HEK293T (cell line): ENCODE data around the gene HCK.

Source experiments
- CTCF ChIA-PET: fragments of 350-600 bp; formaldehyde crosslinking; extraction: SDS; loops from one replicate; lab custom pipeline; 2021; ENCODE audit warnings: antibody characterized with exemption, inconsistent platforms; lab: Yijun Ruan, JAX
- POLR2A ChIA-PET: fragments of 350-600 bp; formaldehyde crosslinking; extraction: SDS; loops from one replicate; lab custom pipeline; 2020; ENCODE audit warnings: antibody characterized with exemption, inconsistent platforms; lab: Yijun Ruan, JAX
- DNase-seq: peaks from one replicate; pipeline ENCODE4 v3.0.0; 2012; ENCODE audit warnings: mixed read lengths; ENCODE audit errors: extremely low spot score
- ARNT ChIP-seq: fragments of 450-650 bp; IDR thresholded peaks from 2 replicates; pipeline ENCODE4 v1.6.1; 2017; ENCODE audit warnings: mild to moderate bottlenecking
- CTBP1 ChIP-seq: fragments of 450-650 bp; IDR thresholded peaks from 2 replicates; pipeline ENCODE4 v1.6.1; 2016; ENCODE audit warnings: borderline replicate concordance
- ELF4 ChIP-seq: fragments of 450-650 bp; IDR thresholded peaks from 2 replicates; pipeline ENCODE4 v1.6.1; 2017; ENCODE audit warnings: antibody characterized with exemption
- FOXA1 ChIP-seq: fragments of 450-650 bp; IDR thresholded peaks from 2 replicates; pipeline ENCODE4 v1.6.1; 2016; ENCODE audit warnings: mild to moderate bottlenecking
- FOXM1 ChIP-seq: fragments of 450-650 bp; IDR thresholded peaks from 2 replicates; pipeline ENCODE4 v1.6.1; 2017; ENCODE audit warnings: mild to moderate bottlenecking, borderline replicate concordance
- HDGF ChIP-seq: fragments of 450-650 bp; IDR thresholded peaks from 2 replicates; pipeline ENCODE4 v1.6.1; 2017; ENCODE audit warnings: antibody characterized with exemption, borderline replicate concordance
- L3MBTL2 ChIP-seq: fragments of 450-650 bp; conservative IDR thresholded peaks from 2 replicates; pipeline ENCODE4 v1.6.1; 2016; ENCODE audit warnings: mild to moderate bottlenecking
- LEF1 ChIP-seq: fragments of 450-650 bp; IDR thresholded peaks from 2 replicates; pipeline ENCODE4 v1.6.1; 2017; ENCODE audit warnings: mild to moderate bottlenecking, borderline replicate concordance
- NFRKB ChIP-seq: fragments of 450-650 bp; IDR thresholded peaks from 2 replicates; pipeline ENCODE4 v1.6.1; 2016; ENCODE audit warnings: mild to moderate bottlenecking, moderate library complexity
- PKNOX1 ChIP-seq: fragments of 450-650 bp; IDR thresholded peaks from 2 replicates; pipeline ENCODE4 v1.6.1; 2016
- SP1 ChIP-seq: fragments of 450-650 bp; IDR thresholded peaks from 2 replicates; pipeline ENCODE4 v1.6.1; 2017
- SUZ12 ChIP-seq: fragments of 450-650 bp; IDR thresholded peaks from 2 replicates; pipeline ENCODE4 v1.6.1; 2016; ENCODE audit warnings: mild to moderate bottlenecking
- TARDBP ChIP-seq: fragments of 450-650 bp; IDR thresholded peaks from 2 replicates; pipeline ENCODE4 v1.6.1; 2016
- ZNF384 ChIP-seq: fragments of 450-650 bp; IDR thresholded peaks from 2 replicates; pipeline ENCODE4 v1.6.1; 2016

The HCK gene

GRCh38 chr20:32070690-32071213 lies 18.7 kb downstream of the HCK start:
- POLR2A ChIA-PET: no interaction called here

GRCh38 chr20:32071395-32072167 lies 19.5 kb downstream of the HCK start:
- no peak for DNase-seq
- POLR2A ChIA-PET: no interaction called here
- CTCF ChIA-PET: no interaction called here
- no peak for TF ChIP-seq TARDBP
- no peak for TF ChIP-seq ARNT
- no peak for TF ChIP-seq HDGF
- no peak for TF ChIP-seq LEF1
- TF ChIP-seq NFRKB: no peak
- TF ChIP-seq SP1: no peak
- no peak for TF ChIP-seq PKNOX1

More at GRCh38 chr20:32070690-32071213, 18.7 kb downstream of the HCK start:
- TF ChIP-seq L3MBTL2 (no peak), FOXA1 (no peak), TARDBP (no peak), NFRKB (no peak), ARNT (no peak), HDGF (no peak)
- CTCF ChIA-PET: no interaction called here
- no peak for DNase-seq

- ChIA-PET POLR2A (no interaction called here), CTCF (no interaction called here)
- no peak for DNase-seq
- TF ChIP-seq CTBP1 (no peak), ARNT (no peak), ZNF384 (peak; percentile 51; the same call in 1 of the 2 replicates), LEF1 (no peak), SUZ12 (no peak), ELF4 (no peak)
Measured at GRCh38 chr20:32072168-32072750, 20.2 kb downstream of the HCK start.

GRCh38 chr20:32075534-32075933 lies 23.5 kb downstream of the HCK start:
- no peak for DNase-seq
- POLR2A ChIA-PET: no interaction called here
- CTCF ChIA-PET: no interaction called here
- no peak for TF ChIP-seq SP1

- no peak for DNase-seq
- no peak for TF ChIP-seq FOXA1
- no peak for TF ChIP-seq ZNF384
- POLR2A ChIA-PET: no interaction called here
- CTCF ChIA-PET: no interaction called here
Measured at GRCh38 chr20:32077190-32077589, 25.1 kb downstream of the HCK start.

GRCh38 chr20:32078322-32078721 lies 26.3 kb downstream of the HCK start:
- POLR2A ChIA-PET: interaction anchor here (1.0 kb wide), 1 partner anchor 31 kb away, joined by 3 read pairs; the partner anchor contains the start of gene TM9SF4
- CTCF ChIA-PET: no interaction called here
- no peak for TF ChIP-seq L3MBTL2
- TF ChIP-seq ZNF384: no peak
- TF ChIP-seq HDGF: no peak
- TF ChIP-seq PKNOX1: no peak
- no peak for TF ChIP-seq SP1
- TF ChIP-seq LEF1: no peak
- DNase-seq: no peak

GRCh38 chr20:32078791-32079190 lies 26.7 kb downstream of the HCK start:
- ChIA-PET POLR2A (interaction anchor here (1.0 kb wide), 1 partner anchor 30 kb away, joined by 3 read pairs; the partner anchor contains the start of gene TM9SF4), CTCF (no interaction called here)
- no peak for DNase-seq
- TF ChIP-seq LEF1: no peak
- no peak for TF ChIP-seq L3MBTL2
- TF ChIP-seq ZNF384: no peak
- TF ChIP-seq FOXA1: no peak
- no peak for TF ChIP-seq HDGF
- no peak for TF ChIP-seq CTBP1
- TF ChIP-seq ELF4: no peak
- no peak for TF ChIP-seq PKNOX1
- TF ChIP-seq FOXM1: no peak
- no peak for TF ChIP-seq SUZ12
- TF ChIP-seq TARDBP: no peak
